HepG2 (cell line): Measurements from ENCODE around the gene NANOS1. TPM values are rescaled to one million over a fixed set of nuclear protein-coding genes. Genes with fewer than 3 reads are reported as not detected.
A peak's percentile ranks its signal among the peaks of the same experiment; 100 is the strongest.

Experiments
- ATAC-seq: fragments of 200-7000 bp; cut with Tn5 transposase; 3 replicates; pipeline ENCODE4 v1.9.1; 2020; ENCODE audit warnings: mild to moderate bottlenecking, moderate library complexity
- BruUV-seq: library from RNA; stranded (reverse); fragments of 400-500 nt; replicated peaks from 2 replicates; lab custom pipeline; 2021; lab: Mats Ljungman, UMichigan
- CTCF ChIA-PET: fragments of 300-600 bp; formaldehyde crosslinking; extraction: SDS; loops from one replicate; lab custom pipeline; 2021; ENCODE audit warnings: low total read pairs, inconsistent platforms, low intra/inter-chr PET ratio; lab: Yijun Ruan, JAX
- POLR2A ChIA-PET: fragments of 350-600 bp; sonication (Branson Sonifier 250); formaldehyde crosslinking; loops from one replicate; lab custom pipeline; 2020; ENCODE audit warnings: antibody characterized with exemption, inconsistent platforms; lab: Yijun Ruan, JAX
- DNase-seq: peaks from one replicate; pipeline ENCODE4 v3.0.0-alpha.2; 2015; ENCODE audit warnings: low spot score
- FAIRE-seq: peaks from 3 replicates; lab custom pipeline; 2011; peaks lifted over from hg19 to GRCh38; lab: Jason Lieb, UNC
- H2AFZ ChIP-seq: one replicate; pipeline ENCODE4 v1.6.1; 2011; ENCODE audit warnings: low read length, inconsistent platforms
- H3K27ac ChIP-seq: fragments of 300-600 bp; 3 replicates; pipeline ENCODE4 v1.8.0; 2011; ENCODE audit warnings: mixed run types, mild to moderate bottlenecking, mixed read lengths, low read length, inconsistent platforms; ENCODE audit not compliant: insufficient read depth; ENCODE audit errors: extremely low read length
- H3K27me3 ChIP-seq, 2 experiments: fragments of 200-600 bp in 1 of 2; 2 replicates in 1 of 2; 3 replicates in 1 of 2; pipeline versions ENCODE4 v1.6.0 to v1.8.0; 2011; ENCODE audit warnings: low read length in 2 of 2, mild to moderate bottlenecking in 2 of 2, moderate library complexity in 2 of 2, inconsistent platforms in 1 of 2; ENCODE audit not compliant: insufficient read depth in 2 of 2, control insufficient read depth in 1 of 2
- H3K36me3 ChIP-seq, 2 experiments: fragments of 200-600 bp in 1 of 2; replicated peaks in 1 of 2; 2 replicates in 1 of 2; 3 replicates in 1 of 2; pipeline versions ENCODE4 v1.5.1 to v1.8.0; 2011; ENCODE audit warnings: low read length in 2 of 2, inconsistent platforms in 1 of 2; ENCODE audit not compliant: insufficient read depth in 2 of 2, control insufficient read depth in 1 of 2
- H3K4me1 ChIP-seq: 2 replicates; pipeline ENCODE4 v1.5.1; 2012; ENCODE audit warnings: low read length, inconsistent platforms; ENCODE audit not compliant: insufficient read depth
- H3K4me2 ChIP-seq: 2 replicates; pipeline ENCODE4 v1.6.0; 2011; ENCODE audit warnings: low read depth, low read length, inconsistent platforms
- H3K4me3 ChIP-seq, 3 experiments: fragments of 200-600 bp in 1 of 3; sonication (generic), shearing (Covaris generic) in 1 of 3; replicated peaks in 1 of 3; 2 replicates each; pipeline ENCODE4 v1.5.1; 2011 to 2016; ENCODE audit warnings: low read length in 3 of 3, inconsistent platforms in 2 of 3, low read depth in 2 of 3, mild to moderate bottlenecking in 2 of 3, control low read depth in 1 of 3, mixed read lengths in 1 of 3; ENCODE audit not compliant: insufficient read depth in 1 of 3
- H3K79me2 ChIP-seq: one replicate; pipeline ENCODE4 v1.6.1; 2011; ENCODE audit warnings: low read length, inconsistent platforms; ENCODE audit not compliant: insufficient read depth
- H3K9ac ChIP-seq: 2 replicates; pipeline ENCODE4 v1.6.0; 2011; ENCODE audit warnings: mild to moderate bottlenecking, low read depth, low read length, inconsistent platforms; ENCODE audit not compliant: insufficient read depth
- H3K9me3 ChIP-seq: 2 replicates; pipeline ENCODE4 v1.5.1; 2012; ENCODE audit warnings: mild to moderate bottlenecking, low read length
- H4K20me1 ChIP-seq: 2 replicates; pipeline ENCODE4 v1.6.0; 2011; ENCODE audit warnings: inconsistent platforms, mild to moderate bottlenecking, low read length, moderate library complexity; ENCODE audit not compliant: insufficient read depth
- ATF7 ChIP-seq, 2 experiments: fragments of 450-650 bp in 1 of 2; sonication (generic) in 1 of 2; formaldehyde crosslinking in 1 of 2; IDR thresholded peaks; 2 replicates each; pipeline versions ENCODE4 v1.4.0 to v1.6.1; 2016 to 2020; ENCODE audit warnings: antibody characterized with exemption in 1 of 2, mild to moderate bottlenecking in 1 of 2, missing genetic modification reagents in 1 of 2
- CREB1 ChIP-seq, 2 experiments: fragments of 450-650 bp in 1 of 2; IDR thresholded peaks; 2 replicates each; pipeline ENCODE4 v1.6.1; 2016 to 2017; ENCODE audit warnings: control low read depth in 1 of 2, mild to moderate bottlenecking in 1 of 2, missing compliant biosample characterization in 1 of 2, missing genetic modification characterization in 1 of 2
- HES4 ChIP-seq: sonication (generic); formaldehyde crosslinking; IDR thresholded peaks from 2 replicates; pipeline ENCODE4 v1.9.0; 2021; ENCODE audit warnings: mild to moderate bottlenecking, missing genetic modification reagents, borderline replicate concordance
- RARA ChIP-seq: IDR thresholded peaks from 2 replicates; pipeline ENCODE4 v1.6.1; 2016; ENCODE audit warnings: missing genetic modification reagents, missing compliant biosample characterization
- SIX4 ChIP-seq: sonication (generic); formaldehyde crosslinking; IDR thresholded peaks from 2 replicates; pipeline ENCODE4 v1.4.0; 2020; ENCODE audit warnings: missing genetic modification reagents
- ZNF296 ChIP-seq: sonication (generic); formaldehyde crosslinking; conservative IDR thresholded peaks from 2 replicates; pipeline ENCODE4 v1.5.0; 2020; ENCODE audit warnings: mild to moderate bottlenecking, missing genetic modification reagents
- ZNF317 ChIP-seq: sonication (generic); formaldehyde crosslinking; IDR thresholded peaks from 2 replicates; pipeline ENCODE4 v1.5.0; 2020; ENCODE audit warnings: mild to moderate bottlenecking, missing genetic modification reagents
- ZNF329 ChIP-seq: sonication (generic); formaldehyde crosslinking; IDR thresholded peaks from 2 replicates; pipeline ENCODE4 v1.9.0; 2021; ENCODE audit warnings: low read depth, mild to moderate bottlenecking, missing genetic modification reagents
- ZNF598 ChIP-seq: sonication (generic); formaldehyde crosslinking; IDR thresholded peaks from 2 replicates; pipeline ENCODE4 v1.5.1; 2020; ENCODE audit warnings: mild to moderate bottlenecking, missing genetic modification reagents, borderline replicate concordance
- whole genome bisulfite sequencing: methylation state at CpG from one replicate; pipeline ENCODE4 v1.1.6; 2017; ENCODE audit warnings: low lambda C conversion rate; 5-methylcytosine and 5-hydroxymethylcytosine counted together
- in situ Hi-C: cut with HindIII; loops from 2 replicates; pipeline ENCODE4 v1.10.0; 2017; ENCODE audit warnings: low pct_unique_long_range_greater_than_20kb; ENCODE audit not compliant: extremely low pct_ligation_motif_present
- intact Hi-C: fragments of 100-400 bp; cut with micrococcal nuclease; formaldehyde crosslinking; loops from one replicate; pipeline ENCODE4 v1.10.0; 2022; ENCODE audit not compliant: unreplicated experiment
- polyA plus RNA-seq, 8 experiments: library from polyadenylated mRNA; depleted of rRNA in 3 of 8; stranded (reverse) in 7 of 8; unstranded in 1 of 8; fragments of >200 nt; fragmentation: Illumina TruSeq in 4 of 8; extraction: Trizol in 4 of 8; gene quantifications; 2 replicates each; pipeline versions ENCODE4 v1.2.1 to v1.2.3, GENCODE V29; 2011 to 2016; ENCODE audit warnings: low read depth in 4 of 8, missing spikeins in 1 of 8, mixed read lengths in 1 of 8; ENCODE audit not compliant: insufficient read depth in 1 of 8
- total RNA-seq, 5 experiments: library from RNA; depleted of rRNA; stranded (reverse); fragments of >200 nt; fragmentation: Illumina TruSeq; extraction: Trizol; gene quantifications; 2 replicates each; pipeline ENCODE4 v1.2.3, GENCODE V29; 2016; ENCODE audit warnings: low read depth in 1 of 5
- TF ChIP-seq, protein P1 (sequence below): IDR thresholded peaks from 2 replicates; pipeline ENCODE4 v1.6.1; 2012; ENCODE audit warnings: low read depth, low read length, improper control_type of control experiment

The NANOS1 gene
- total and polyA plus RNA-seq, 2 of the 13 experiments (the other 11 are each of a cell fraction or from before 2014, with no cell fraction given) = 1.7 to 2.2 TPM

DNA sequence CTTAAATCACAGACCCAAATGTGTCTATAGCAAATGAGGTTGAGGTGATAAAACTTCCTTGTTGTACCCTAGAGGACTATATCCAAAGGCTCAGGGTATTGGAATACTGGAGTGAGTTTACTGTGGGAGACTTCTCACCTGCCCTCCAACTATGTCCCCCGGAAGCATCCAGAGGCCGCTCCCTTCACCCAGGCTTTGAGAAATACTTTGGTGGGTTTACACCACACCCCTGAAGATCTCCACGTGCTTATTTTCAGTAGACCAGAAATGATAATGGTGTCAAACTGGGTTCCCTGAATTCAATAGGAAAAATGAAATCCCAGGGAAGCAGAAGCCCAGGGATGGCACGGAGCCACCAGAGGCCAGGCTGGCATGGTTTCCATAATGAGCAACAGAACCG lies 31.3 kb upstream of the NANOS1 start (continued):
- TF ChIP-seq SIX4 (no peak), RARA (CRISPR knock-in tag) (no peak)

DNA sequence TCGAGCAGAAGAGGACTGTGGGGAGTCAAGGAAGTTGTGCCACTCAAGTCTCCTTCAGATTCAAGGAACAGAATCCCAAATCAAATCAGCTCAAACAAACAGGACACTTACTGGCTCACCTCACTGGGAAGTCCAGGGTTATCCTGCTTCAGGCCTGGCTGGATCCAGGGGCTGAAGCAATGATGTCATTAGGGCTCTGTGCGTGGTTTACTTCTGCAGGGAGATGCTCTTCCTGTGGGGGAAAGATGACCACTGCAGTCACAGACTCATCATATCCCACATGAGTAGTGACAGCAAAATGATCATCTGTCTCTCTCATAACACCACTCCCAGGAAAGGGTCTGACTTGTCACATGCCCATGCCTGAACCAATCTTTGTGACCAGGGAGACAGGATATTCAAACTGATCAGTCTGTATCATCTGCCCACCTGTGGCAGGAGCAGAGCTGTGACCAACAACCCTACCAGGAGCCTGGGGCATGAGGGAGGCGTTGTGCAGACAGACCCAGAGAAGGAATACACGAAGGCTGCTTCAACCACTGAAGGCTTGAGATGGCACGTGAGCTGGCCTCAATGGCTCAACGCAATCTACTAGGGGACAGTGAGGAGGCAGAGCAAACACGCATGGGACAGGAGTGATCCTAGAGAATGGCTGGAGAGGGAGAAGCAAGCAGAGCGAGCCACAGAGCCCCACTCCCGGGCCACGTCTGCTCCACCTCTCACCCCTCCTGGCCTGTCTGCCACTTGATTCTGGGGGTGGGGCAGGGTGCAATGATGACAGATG lies 27.6 kb upstream of the NANOS1 start:
- WGBS = 48% methylated on average over 7 of the region's 10 CpGs
- intact Hi-C loops = no loop called here
- Histone ChIP-seq H3K79me2 (no peaks in the 10 kb centered on the region), H4K20me1 (no peaks in the 10 kb centered on the region), H3K27me3 (peaks cover 0 to 24% of the 10 kb centered on the region in 2 experiments; a peak in 2 of 5 replicates), H3K4me1 (peaks cover 25% of the 10 kb centered on the region), H3K27ac (no peak overlapping the region), H3K36me3 (no peaks in the 10 kb centered on the region), H3K9me3 (no peaks in the 10 kb centered on the region), H3K4me2 (no peak overlapping the region), H3K4me3 (no peak overlapping the region), H3K9ac (no peak overlapping the region), H2AFZ (no peak overlapping the region)
- no TSS peak for BruUV-seq
- in situ Hi-C loops = no loop called here
- CTCF ChIA-PET = no interaction called here
- TF ChIP-seq ZNF329 (CRISPR knock-in tag) = peak; percentile 97
- no peak for TF ChIP-seq ZNF598 (CRISPR knock-in tag)
- TF ChIP-seq, protein P1, sequence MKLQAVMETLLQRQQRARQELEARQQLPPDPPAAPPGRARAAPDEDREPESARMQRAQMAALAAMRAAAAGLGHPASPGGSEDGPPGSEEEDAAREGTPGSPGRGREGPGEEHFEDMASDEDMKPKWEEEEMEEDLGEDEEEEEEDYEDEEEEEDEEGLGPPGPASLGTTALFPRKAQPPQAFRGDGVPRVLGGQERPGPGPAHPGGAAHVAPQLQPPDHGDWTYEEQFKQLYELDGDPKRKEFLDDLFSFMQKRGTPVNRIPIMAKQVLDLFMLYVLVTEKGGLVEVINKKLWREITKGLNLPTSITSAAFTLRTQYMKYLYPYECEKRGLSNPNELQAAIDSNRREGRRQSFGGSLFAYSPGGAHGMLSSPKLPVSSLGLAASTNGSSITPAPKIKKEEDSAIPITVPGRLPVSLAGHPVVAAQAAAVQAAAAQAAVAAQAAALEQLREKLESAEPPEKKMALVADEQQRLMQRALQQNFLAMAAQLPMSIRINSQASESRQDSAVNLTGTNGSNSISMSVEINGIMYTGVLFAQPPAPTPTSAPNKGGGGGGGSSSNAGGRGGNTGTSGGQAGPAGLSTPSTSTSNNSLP = no peak
- TF ChIP-seq ZNF317 (CRISPR knock-in tag) = 0 out of 2 replicates have a peak, but pooled peaks have one; percentile 43
- TF ChIP-seq CREB1 (IDR thresholded peaks at IDR 0.05) = peak; percentile 29; the same call in 1 of the 2 replicates
- TF ChIP-seq CREB1 (CRISPR knock-in tag; IDR thresholded peaks at IDR 0.05) = no peak
- no peak for TF ChIP-seq HES4 (CRISPR knock-in tag)
- TF ChIP-seq ZNF296 (CRISPR knock-in tag) = 0 out of 2 replicates have a peak, but pooled peaks have one; percentile 72
- TF ChIP-seq ATF7 (IDR thresholded peaks at IDR 0.05) = peak; percentile 17; the same call in 1 of the 2 replicates
- no peak for TF ChIP-seq ATF7 (CRISPR knock-in tag; IDR thresholded peaks at IDR 0.05)
- ATAC-seq (no peak), FAIRE-seq (no peak), DNase-seq (no peak)
- POLR2A ChIA-PET = no interaction called here
